Mesenchymal stem cell (in vitro differentiated cells and primary cell): ENCODE measurements around the gene PCLAF.

ENCODE experiments used
- DNase-seq: peaks from one replicate; pipeline ENCODE4 v3.0.0-alpha.2; 2013
- H2AFZ ChIP-seq: one replicate; pipeline ENCODE4 v1.6.1; 2013; ENCODE audit warnings: low read depth, mild to moderate bottlenecking, control low read depth, inconsistent platforms, low read length, moderate library complexity
- H2AK5ac ChIP-seq: 2 replicates; pipeline ENCODE4 v1.6.1; 2013; ENCODE audit warnings: low read length, moderate library complexity, mild to moderate bottlenecking, inconsistent platforms; ENCODE audit not compliant: severe bottlenecking
- H2BK120ac ChIP-seq: one replicate; pipeline ENCODE4 v1.6.1; 2013; ENCODE audit warnings: low read depth, mild to moderate bottlenecking, inconsistent platforms, low read length, moderate library complexity
- H2BK12ac ChIP-seq, 2 experiments: one replicate each; pipeline ENCODE4 v1.6.1; 2013; ENCODE audit warnings: inconsistent platforms in 2 of 2, low read length in 2 of 2, mild to moderate bottlenecking in 2 of 2, moderate library complexity in 2 of 2, control low read depth in 1 of 2
- H2BK15ac ChIP-seq: one replicate; pipeline ENCODE4 v1.6.1; 2013; ENCODE audit warnings: mild to moderate bottlenecking, low read depth, inconsistent platforms; ENCODE audit not compliant: poor library complexity, severe bottlenecking
- H2BK5ac ChIP-seq: 2 replicates; pipeline ENCODE4 v1.6.1; 2013; ENCODE audit warnings: low read depth, mild to moderate bottlenecking, low read length, control low read depth, inconsistent platforms; ENCODE audit not compliant: poor library complexity, severe bottlenecking
- H3K14ac ChIP-seq, 2 experiments: one replicate each; pipeline ENCODE4 v1.6.1; 2013; ENCODE audit warnings: inconsistent platforms in 2 of 2, low read length in 2 of 2, control low read depth in 1 of 2, mild to moderate bottlenecking in 1 of 2, moderate library complexity in 1 of 2
- H3K18ac ChIP-seq, 2 experiments: one replicate each; pipeline ENCODE4 v1.6.1; 2013; ENCODE audit warnings: inconsistent platforms in 2 of 2, low read length in 2 of 2, control low read depth in 1 of 2, low read depth in 1 of 2, mild to moderate bottlenecking in 1 of 2
- H3K23ac ChIP-seq, 2 experiments: one replicate each; pipeline ENCODE4 v1.6.1; 2013; ENCODE audit warnings: inconsistent platforms in 2 of 2, low read length in 2 of 2, mild to moderate bottlenecking in 2 of 2, moderate library complexity in 2 of 2, control low read depth in 1 of 2
- H3K27ac ChIP-seq: 2 replicates; pipeline ENCODE4 v1.5.1; 2013; ENCODE audit warnings: mild to moderate bottlenecking, moderate library complexity, low read length, control low read depth, inconsistent platforms; ENCODE audit not compliant: poor library complexity, severe bottlenecking
- H3K27me3 ChIP-seq, 2 experiments: 2 replicates each; pipeline versions ENCODE4 v1.6.1 to v1.7.0; 2013; ENCODE audit warnings: low read length in 2 of 2, mild to moderate bottlenecking in 2 of 2, moderate library complexity in 2 of 2, control low read depth in 1 of 2, inconsistent platforms in 1 of 2; ENCODE audit not compliant: control insufficient read depth in 1 of 2, insufficient read depth in 1 of 2
- H3K36me3 ChIP-seq, 2 experiments: 2 replicates each; pipeline versions ENCODE4 v1.6.1 to v1.7.0; 2013; ENCODE audit warnings: low read length in 2 of 2, control low read depth in 1 of 2, inconsistent platforms in 1 of 2, low read depth in 1 of 2, mild to moderate bottlenecking in 1 of 2; ENCODE audit not compliant: insufficient read depth in 2 of 2, control insufficient read depth in 1 of 2
- H3K4ac ChIP-seq, 2 experiments: one replicate each; pipeline ENCODE4 v1.6.1; 2013; ENCODE audit warnings: inconsistent platforms in 2 of 2, low read length in 2 of 2, mild to moderate bottlenecking in 2 of 2, moderate library complexity in 2 of 2, control low read depth in 1 of 2, low read depth in 1 of 2
- H3K4me1 ChIP-seq: 2 replicates; pipeline ENCODE4 v1.6.1; 2013; ENCODE audit warnings: low read depth, low read length, control low read depth; ENCODE audit not compliant: control insufficient read depth, insufficient read depth
- H3K4me2 ChIP-seq: 2 replicates; pipeline ENCODE4 v1.6.1; 2013; ENCODE audit warnings: low read length, mild to moderate bottlenecking, inconsistent platforms; ENCODE audit not compliant: poor library complexity, severe bottlenecking
- H3K4me3 ChIP-seq, 2 experiments: 2 replicates each; pipeline versions ENCODE4 v1.5.1 to v1.7.0; 2013; ENCODE audit warnings: low read length in 2 of 2, mild to moderate bottlenecking in 2 of 2, control low read depth in 1 of 2, low read depth in 1 of 2; ENCODE audit not compliant: insufficient read depth in 1 of 2
- H3K79me1 ChIP-seq: replicated peaks from 2 replicates; pipeline ENCODE4 v1.6.1; 2013; ENCODE audit warnings: mild to moderate bottlenecking, control low read depth, low read length, inconsistent platforms; ENCODE audit not compliant: poor library complexity, severe bottlenecking
- H3K9ac ChIP-seq: 2 replicates; pipeline ENCODE4 v1.7.0; 2013; ENCODE audit warnings: mild to moderate bottlenecking, low read length, moderate library complexity
- H3K9me3 ChIP-seq: 2 replicates; pipeline ENCODE4 v1.7.0; 2013; ENCODE audit warnings: mild to moderate bottlenecking, low read length; ENCODE audit not compliant: control insufficient read depth
- H4K8ac ChIP-seq: one replicate; pipeline ENCODE4 v1.6.1; 2013; ENCODE audit warnings: inconsistent platforms, mild to moderate bottlenecking, low read length, moderate library complexity
- H4K91ac ChIP-seq: one replicate; pipeline ENCODE4 v1.6.1; 2013; ENCODE audit warnings: mild to moderate bottlenecking, low read length, inconsistent platforms
- WGBS: methylation state at CpG from one replicate; pipeline ENCODE4 v1.1.7; 2013; ENCODE audit warnings: mixed read lengths; 5-methylcytosine and 5-hydroxymethylcytosine counted together

Gene PCLAF

GRCh38 chr15:64343222-64343621 is 38.0 kb downstream of the PCLAF start:
- H2BK12ac ChIP-seq: no peak overlapping the region
- peak overlapping the region in 1 of 2 experiments; percentile 15 for H3K14ac ChIP-seq
- H3K4me1 ChIP-seq: no peaks in the 10 kb centered on the region
- H3K4ac ChIP-seq: peak overlapping the region in 1 of 2 experiments; percentile 41
- H3K9me3 ChIP-seq: no peaks in the 10 kb centered on the region
- no peak overlapping the region for H3K18ac ChIP-seq
- H2BK5ac ChIP-seq: no peak overlapping the region
- H3K4me3 ChIP-seq: peak overlapping the region in 1 of 2 experiments; percentile 54
- H2BK120ac ChIP-seq: no peak overlapping the region
- no peak overlapping the region for H4K91ac ChIP-seq
- H3K27me3 ChIP-seq: no peaks in the 10 kb centered on the region
- no peak overlapping the region for H3K4me2 ChIP-seq
- H3K79me1 ChIP-seq: peaks cover 19% of the 10 kb centered on the region
- H3K23ac ChIP-seq: no peak overlapping the region
- H2AK5ac ChIP-seq: no peak overlapping the region
- no peak overlapping the region for H2AFZ ChIP-seq
- DNase-seq: no peak
- H3K27ac ChIP-seq: no peak overlapping the region
- peaks cover 9 to 36% of the 10 kb centered on the region in 2 experiments for H3K36me3 ChIP-seq
- H4K8ac ChIP-seq: no peak overlapping the region
- no peak overlapping the region for H2BK15ac ChIP-seq
- peak overlapping the region; percentile 60 for H3K9ac ChIP-seq

GRCh38 chr15:64341961-64342360 is 39.3 kb downstream of the PCLAF start:
- Histone ChIP-seq H3K4me2 (no peak overlapping the region), H2BK120ac (no peak overlapping the region), H3K4ac (no peak overlapping the region), H3K36me3 (peaks cover 9 to 28% of the 10 kb centered on the region in 2 experiments), H2AK5ac (no peak overlapping the region), H3K27me3 (no peaks in the 10 kb centered on the region), H2BK5ac (no peak overlapping the region), H3K4me1 (no peaks in the 10 kb centered on the region), H3K23ac (no peak overlapping the region), H2BK15ac (no peak overlapping the region), H3K9me3 (no peaks in the 10 kb centered on the region), H4K91ac (no peak overlapping the region), H2BK12ac (no peak overlapping the region), H3K79me1 (peaks cover 17% of the 10 kb centered on the region), H3K9ac (no peak overlapping the region), H4K8ac (no peak overlapping the region), H3K4me3 (no peak overlapping the region), H3K14ac (no peak overlapping the region), H3K27ac (no peak overlapping the region), H2AFZ (no peak overlapping the region), H3K18ac (no peak overlapping the region)
- WGBS: 88% methylated on average over 4 of the region's 4 CpGs
- no peak for DNase-seq

- Histone ChIP-seq H3K14ac (no peak overlapping the region), H3K23ac (no peak overlapping the region)
These were observed 40.9 kb downstream of the PCLAF start for GRCh38 chr15:64340355-64340754.

GRCh38 chr15:64337761-64338160 is 43.5 kb downstream of the PCLAF start:
- Histone ChIP-seq H3K14ac (no peak overlapping the region), H3K27me3 (no peaks in the 10 kb centered on the region), H2BK15ac (no peak overlapping the region), H2AFZ (no peak overlapping the region), H3K36me3 (peaks cover 9 to 24% of the 10 kb centered on the region in 2 experiments), H3K4me2 (no peak overlapping the region), H4K8ac (no peak overlapping the region), H3K27ac (no peak overlapping the region), H2BK5ac (no peak overlapping the region), H2BK12ac (no peak overlapping the region), H3K4me1 (no peaks in the 10 kb centered on the region), H4K91ac (no peak overlapping the region), H3K9ac (no peak overlapping the region), H3K4ac (no peak overlapping the region), H3K23ac (no peak overlapping the region), H3K4me3 (no peak overlapping the region), H2AK5ac (no peak overlapping the region), H3K79me1 (peaks cover 18% of the 10 kb centered on the region), H2BK120ac (no peak overlapping the region), H3K18ac (no peak overlapping the region), H3K9me3 (no peaks in the 10 kb centered on the region)
- DNase-seq: peak; percentile 29
- no CpG with 5 or more reads among the region's 2 CpGs for WGBS

More at GRCh38 chr15:64340355-64340754, 40.9 kb downstream of the PCLAF start:
- no peak overlapping the region for H3K4me2 ChIP-seq
- DNase-seq: no peak
- H3K4ac ChIP-seq: no peak overlapping the region
- no peak overlapping the region for H3K4me3 ChIP-seq
- H3K18ac ChIP-seq: no peak overlapping the region
- no peak overlapping the region for H3K27ac ChIP-seq
- no peaks in the 10 kb centered on the region for H3K9me3 ChIP-seq
- H3K4me1 ChIP-seq: no peaks in the 10 kb centered on the region
- H4K8ac ChIP-seq: no peak overlapping the region
- WGBS: 100% methylated on average over 1 of the region's 1 CpG
- H2BK15ac ChIP-seq: no peak overlapping the region
- H3K79me1 ChIP-seq: peaks cover 17% of the 10 kb centered on the region
- H3K9ac ChIP-seq: no peak overlapping the region
- H2BK5ac ChIP-seq: no peak overlapping the region
- no peak overlapping the region for H2AK5ac ChIP-seq
- H2BK12ac ChIP-seq: no peak overlapping the region
- H2BK120ac ChIP-seq: no peak overlapping the region
- no peak overlapping the region for H4K91ac ChIP-seq
- no peaks in the 10 kb centered on the region for H3K27me3 ChIP-seq
- H2AFZ ChIP-seq: no peak overlapping the region
- peaks cover 9 to 24% of the 10 kb centered on the region in 2 experiments for H3K36me3 ChIP-seq
